Lung (tissue), 12 donors: ENCODE data around the gene CPAMD8. TPM values are rescaled to one million over a fixed set of nuclear protein-coding genes. Genes with fewer than 3 reads are reported as not detected.

Experiments used
- ATAC-seq: fragments of 200-7000 bp; cut with Tn5 transposase; one replicate; pipeline ENCODE4 v1.9.1; 2020; ENCODE audit warnings: moderate number of reproducible peaks; ENCODE audit not compliant: insufficient read depth, low FRiP score
- DNase-seq, 3 donors: peaks; one replicate each; pipeline ENCODE4 v3.0.0-alpha.2; 2013 to 2017
- H3K27ac ChIP-seq, 2 donors: one replicate each; pipeline ENCODE4 v1.5.1; 2013; ENCODE audit warnings: mild to moderate bottlenecking in 2 of 2, moderate library complexity in 2 of 2, control low read depth in 1 of 2, inconsistent platforms in 1 of 2, low read depth in 1 of 2, low read length in 1 of 2
- H3K27me3 ChIP-seq, 3 donors: one replicate each; pipeline ENCODE4 v1.5.1; 2013; ENCODE audit warnings: low read length in 2 of 3; ENCODE audit not compliant: control insufficient read depth in 3 of 3, insufficient read depth in 3 of 3
- H3K36me3 ChIP-seq, 4 donors: one replicate each; pipeline ENCODE4 v1.5.1; 2013; ENCODE audit warnings: low read length in 4 of 4, mild to moderate bottlenecking in 1 of 4, moderate library complexity in 1 of 4; ENCODE audit not compliant: control insufficient read depth in 4 of 4, insufficient read depth in 4 of 4
- H3K4me1 ChIP-seq, 5 donors: one replicate each; pipeline ENCODE4 v1.5.1; 2013; ENCODE audit warnings: low read length in 5 of 5, mild to moderate bottlenecking in 2 of 5, moderate library complexity in 1 of 5; ENCODE audit not compliant: control insufficient read depth in 5 of 5, insufficient read depth in 5 of 5
- H3K4me3 ChIP-seq: one replicate; pipeline ENCODE4 v1.5.1; 2013; ENCODE audit warnings: mild to moderate bottlenecking, control low read depth, moderate library complexity
- H3K9ac ChIP-seq, 2 donors: one replicate each; pipeline ENCODE4 v1.5.1; 2013; ENCODE audit warnings: low read length in 2 of 2, control low read depth in 1 of 2; ENCODE audit not compliant: insufficient read depth in 1 of 2
- H3K9me3 ChIP-seq, 4 donors: one replicate each; pipeline ENCODE4 v1.5.1; 2013; ENCODE audit warnings: low read length in 3 of 4, mild to moderate bottlenecking in 1 of 4, moderate library complexity in 1 of 4; ENCODE audit not compliant: control insufficient read depth in 4 of 4, insufficient read depth in 3 of 4
- CTCF ChIP-seq: IDR thresholded peaks from 2 replicates; pipeline ENCODE4 v1.5.1; 2012; ENCODE audit warnings: mild to moderate bottlenecking; ENCODE audit errors: control extremely low read depth, extremely low read depth
- WGBS, 2 donors: extraction: QIAGEN DNeasy Blood & Tissue Kit; methylation state at CpG; one replicate each; pipeline ENCODE4 v1.1.7; 2013; 5-methylcytosine and 5-hydroxymethylcytosine counted together
- polyA plus RNA-seq, 2 donors: library from polyadenylated mRNA; stranded (reverse); fragments of 200-250 nt; gene quantifications; one replicate each; pipeline ENCODE4 v1.2.1, GENCODE V29; 2013
- total RNA-seq, 2 donors: library from RNA; depleted of rRNA in 1 of 2; stranded (reverse); fragments of >200 nt in 1 of 2; gene quantifications; one replicate each; pipeline ENCODE4 v1.2.1, GENCODE V29; 2014 to 2021
- donor health status: control.
- donor health status: control.
- donor health status: Bipolar disorder and iron deficiency.
- donor health status: healthy.
- donor health status: DM: yes; HTN: yes; CAD: no.

The CPAMD8 gene
- total and polyA plus RNA-seq, 4 donors, result 9.6 to 143 (median 31.4) TPM

- no peak for ATAC-seq
- Histone ChIP-seq H3K9me3 (no peaks in the 10 kb centered on the region), H3K4me3 (no peak overlapping the region), H3K4me1 (peaks cover 0 to 8% (median 0%) of the 10 kb centered on the region in 5 donors), H3K9ac (no peak overlapping the region), H3K27ac (no peak overlapping the region), H3K27me3 (no peaks in the 10 kb centered on the region), H3K36me3 (peaks cover 21 to 72% (median 34%) of the 10 kb centered on the region in 4 donors)
- TF ChIP-seq CTCF, result no peak
- no peak for DNase-seq
- 97 to 99% methylated on average over 30 of the region's 30 CpGs for WGBS, 2 donors
Observed at GRCh38 chr19:16869331-16869972, 157.2 kb downstream of the CPAMD8 start.

GRCh38 chr19:16868423-16869130, 158.0 kb downstream of the CPAMD8 start:
- no peak for DNase-seq
- WGBS, 2 donors, result 95 to 96% methylated on average over 20 of the region's 20 CpGs
- H3K9me3 ChIP-seq, result no peaks in the 10 kb centered on the region
- no peak overlapping the region for H3K9ac ChIP-seq
- peak overlapping the region in 1 of 2 donors; percentile 1 for H3K27ac ChIP-seq
- TF ChIP-seq CTCF, result no peak
- H3K36me3 ChIP-seq, result peaks cover 22 to 72% (median 32%) of the 10 kb centered on the region in 4 donors
- H3K27me3 ChIP-seq, result no peaks in the 10 kb centered on the region
- no peak overlapping the region for H3K4me3 ChIP-seq
- no peak for ATAC-seq
- H3K4me1 ChIP-seq, result peaks cover 0 to 7% (median 0%) of the 10 kb centered on the region in 5 donors

- ATAC-seq (no peak), DNase-seq (no peak)
- no peak for TF ChIP-seq CTCF
- no peaks in the 10 kb centered on the region for H3K27me3 ChIP-seq
- H3K4me3 ChIP-seq, result no peak overlapping the region
- H3K9ac ChIP-seq, result no peak overlapping the region
- H3K9me3 ChIP-seq, result no peaks in the 10 kb centered on the region
- WGBS, 2 donors, result 96 to 97% methylated on average over 10 of the region's 10 CpGs
- H3K27ac ChIP-seq, result no peak overlapping the region
- peaks cover 0 to 2% (median 0%) of the 10 kb centered on the region in 5 donors for H3K4me1 ChIP-seq
- peaks cover 28 to 71% (median 36%) of the 10 kb centered on the region in 4 donors for H3K36me3 ChIP-seq
Observed at GRCh38 chr19:16867211-16867610, 159.4 kb downstream of the CPAMD8 start.
